Neural cell (in vitro differentiated cells): ENCODE measurements around the gene SH3TC2. TPM values are rescaled to one million over a fixed set of nuclear protein-coding genes. Genes with fewer than 3 reads are reported as not detected.

Experiments used
- H2AFZ ChIP-seq: fragments of 200-600, 300-800 bp; sonication (generic), shearing (Covaris generic); 2 replicates; pipeline ENCODE4 v1.6.0; 2014; ENCODE audit warnings: low read depth, mild to moderate bottlenecking, antibody characterized with exemption, low read length, moderate library complexity
- H3F3A ChIP-seq: fragments of 200-600 bp; shearing (Covaris generic); 2 replicates; pipeline ENCODE4 v1.6.1; 2016; ENCODE audit warnings: mild to moderate bottlenecking, moderate library complexity, mixed read lengths, antibody characterized with exemption, low read length; ENCODE audit not compliant: insufficient read depth, poor library complexity, severe bottlenecking
- H3K27ac ChIP-seq: fragments of 200-600, 300-800 bp; sonication (generic), shearing (Covaris generic); 2 replicates; pipeline ENCODE4 v1.5.1; 2014; ENCODE audit warnings: mild to moderate bottlenecking, low read length, moderate library complexity
- H3K27me3 ChIP-seq: fragments of 300-800, 200-600 bp; sonication (generic), shearing (Covaris generic); 2 replicates; pipeline ENCODE4 v1.6.0; 2014; ENCODE audit warnings: mild to moderate bottlenecking, low read depth, low read length, moderate library complexity; ENCODE audit not compliant: insufficient read depth
- H3K36me3 ChIP-seq: fragments of 300-800, 200-600 bp; sonication (generic), shearing (Covaris generic); 2 replicates; pipeline ENCODE4 v1.5.1; 2014; ENCODE audit warnings: mild to moderate bottlenecking, antibody characterized with exemption, low read length, moderate library complexity; ENCODE audit not compliant: insufficient read depth
- H3K4me2 ChIP-seq: fragments of 300-800, 200-600 bp; sonication (generic), shearing (Covaris generic); 2 replicates; pipeline ENCODE4 v1.6.0; 2014; ENCODE audit warnings: mild to moderate bottlenecking, low read length
- H3K4me3 ChIP-seq: fragments of 300-800, 200-600 bp; sonication (generic), shearing (Covaris generic); 2 replicates; pipeline ENCODE4 v1.5.1; 2014; ENCODE audit warnings: mild to moderate bottlenecking, low read length, moderate library complexity
- H3K79me2 ChIP-seq: fragments of 200-600 bp; shearing (Covaris generic); replicated peaks from 2 replicates; pipeline ENCODE4 v1.6.0; 2014; ENCODE audit warnings: mild to moderate bottlenecking, low read length, moderate library complexity; ENCODE audit not compliant: insufficient read depth
- H3K9ac ChIP-seq: fragments of 300-800, 200-600 bp; sonication (generic), shearing (Covaris generic); 2 replicates; pipeline ENCODE4 v1.6.1; 2016; ENCODE audit warnings: mild to moderate bottlenecking, low read length, mixed read lengths
- H3K9me2 ChIP-seq: fragments of 200-600 bp; shearing (Covaris generic); 2 replicates; pipeline ENCODE4 v1.6.1; 2016; ENCODE audit warnings: mild to moderate bottlenecking, low read length, mixed read lengths; ENCODE audit not compliant: insufficient read depth
- H3K9me3 ChIP-seq: fragments of 200-600, 300-800 bp; sonication (generic), shearing (Covaris generic); 2 replicates; pipeline ENCODE4 v1.6.1; 2016; ENCODE audit warnings: mild to moderate bottlenecking, mixed run types, low read length, moderate library complexity, mixed read lengths
- H4K20me1 ChIP-seq: fragments of 200-600 bp; shearing (Covaris generic); 2 replicates; pipeline ENCODE4 v1.6.1; 2016; ENCODE audit warnings: mild to moderate bottlenecking, mixed run types; ENCODE audit not compliant: insufficient read depth
- EP300 ChIP-seq: fragments of 450-650 bp; conservative IDR thresholded peaks from 2 replicates; pipeline ENCODE4 v1.6.1; 2014; ENCODE audit warnings: antibody characterized with exemption, mild to moderate bottlenecking, moderate library complexity; ENCODE audit not compliant: poor library complexity, severe bottlenecking
- EZH2 ChIP-seq: fragments of 200-600, 300-800 bp; shearing (Covaris generic), sonication (generic); IDR thresholded peaks from 2 replicates; pipeline ENCODE4 v1.6.1; 2014; ENCODE audit warnings: antibody characterized with exemption, low read length, borderline replicate concordance, mild to moderate bottlenecking; ENCODE audit not compliant: insufficient read depth, poor library complexity, severe bottlenecking
- MXI1 ChIP-seq: fragments of 450-650 bp; conservative IDR thresholded peaks from 2 replicates; pipeline ENCODE4 v1.6.1; 2014; ENCODE audit warnings: antibody characterized with exemption, mild to moderate bottlenecking; ENCODE audit not compliant: poor library complexity, severe bottlenecking
- POLR2AphosphoS5 ChIP-seq: IDR thresholded peaks from 2 replicates; pipeline ENCODE4 v1.6.1; 2012
- RAD21 ChIP-seq: fragments of 450-650 bp; conservative IDR thresholded peaks from 2 replicates; pipeline ENCODE4 v1.6.1; 2014; ENCODE audit warnings: antibody characterized with exemption, mild to moderate bottlenecking, moderate library complexity
- SMC3 ChIP-seq: fragments of 450-650 bp; conservative IDR thresholded peaks from 2 replicates; pipeline ENCODE4 v1.6.1; 2014; ENCODE audit warnings: antibody characterized with exemption, mild to moderate bottlenecking, moderate library complexity; ENCODE audit not compliant: poor library complexity
- TAF1 ChIP-seq: IDR thresholded peaks from 2 replicates; pipeline ENCODE4 v1.6.1; 2012; ENCODE audit warnings: low read depth
- polyA plus RNA-seq: library from polyadenylated mRNA; depleted of rRNA; stranded (reverse); fragments of >200 nt; gene quantifications from 2 replicates; pipeline ENCODE4 v1.2.3, GENCODE V29; 2014
- TF ChIP-seq, protein P1 (sequence below): IDR thresholded peaks from 2 replicates; pipeline ENCODE4 v1.6.1; 2012; ENCODE audit warnings: borderline replicate concordance
- TF ChIP-seq, protein P2 (sequence below): fragments of 450-650 bp; IDR thresholded peaks from 2 replicates; pipeline ENCODE4 v1.5.1; 2014; ENCODE audit warnings: antibody characterized with exemption, mild to moderate bottlenecking, moderate library complexity; ENCODE audit not compliant: poor library complexity, severe bottlenecking

Gene SH3TC2
- polyA plus RNA-seq, 1 donor from 2014 or later: not detected

DNA sequence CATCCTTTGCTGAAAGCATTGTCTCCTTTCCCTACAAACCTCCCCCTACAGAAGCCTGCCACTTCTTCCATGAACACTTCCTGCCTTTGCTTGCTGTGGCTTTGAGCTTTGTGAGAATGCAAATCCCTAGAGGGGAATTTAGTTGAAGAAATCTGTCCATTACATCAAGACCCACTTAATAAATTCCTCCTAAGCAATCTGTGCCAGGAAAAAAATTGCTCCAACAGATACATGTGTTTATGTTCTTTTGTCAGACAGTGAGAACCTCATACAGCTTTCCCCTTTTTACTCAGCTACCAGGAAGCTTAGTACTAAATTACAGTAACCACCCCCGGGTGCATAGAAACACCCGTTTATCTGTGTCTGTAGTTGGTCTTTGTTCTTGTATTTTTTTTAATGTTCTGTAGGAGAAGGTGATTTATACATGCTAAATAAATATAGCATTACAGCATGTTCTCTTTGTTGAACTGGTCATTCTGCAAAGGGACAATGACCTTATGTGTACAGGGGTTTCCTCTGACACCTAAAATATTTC is 43.9 kb downstream of the SH3TC2 start:
- Histone ChIP-seq H2AFZ (no peak overlapping the region), H4K20me1 (no peaks in the 10 kb centered on the region), H3K36me3 (no peaks in the 10 kb centered on the region), H3F3A (no peaks in the 10 kb centered on the region), H3K4me3 (no peak overlapping the region), H3K9me2 (no peaks in the 10 kb centered on the region), H3K4me2 (no peak overlapping the region), H3K27ac (no peak overlapping the region), H3K27me3 (no peaks in the 10 kb centered on the region), H3K9ac (no peak overlapping the region), H3K79me2 (no peaks in the 10 kb centered on the region), H3K9me3 (no peaks in the 10 kb centered on the region)
- TF ChIP-seq EZH2 (no peak), POLR2AphosphoS5 (no peak), EP300 (no peak), MXI1 (no peak), SMC3 (no peak), TAF1 (no peak), RAD21 (no peak)
- TF ChIP-seq, protein P1, sequence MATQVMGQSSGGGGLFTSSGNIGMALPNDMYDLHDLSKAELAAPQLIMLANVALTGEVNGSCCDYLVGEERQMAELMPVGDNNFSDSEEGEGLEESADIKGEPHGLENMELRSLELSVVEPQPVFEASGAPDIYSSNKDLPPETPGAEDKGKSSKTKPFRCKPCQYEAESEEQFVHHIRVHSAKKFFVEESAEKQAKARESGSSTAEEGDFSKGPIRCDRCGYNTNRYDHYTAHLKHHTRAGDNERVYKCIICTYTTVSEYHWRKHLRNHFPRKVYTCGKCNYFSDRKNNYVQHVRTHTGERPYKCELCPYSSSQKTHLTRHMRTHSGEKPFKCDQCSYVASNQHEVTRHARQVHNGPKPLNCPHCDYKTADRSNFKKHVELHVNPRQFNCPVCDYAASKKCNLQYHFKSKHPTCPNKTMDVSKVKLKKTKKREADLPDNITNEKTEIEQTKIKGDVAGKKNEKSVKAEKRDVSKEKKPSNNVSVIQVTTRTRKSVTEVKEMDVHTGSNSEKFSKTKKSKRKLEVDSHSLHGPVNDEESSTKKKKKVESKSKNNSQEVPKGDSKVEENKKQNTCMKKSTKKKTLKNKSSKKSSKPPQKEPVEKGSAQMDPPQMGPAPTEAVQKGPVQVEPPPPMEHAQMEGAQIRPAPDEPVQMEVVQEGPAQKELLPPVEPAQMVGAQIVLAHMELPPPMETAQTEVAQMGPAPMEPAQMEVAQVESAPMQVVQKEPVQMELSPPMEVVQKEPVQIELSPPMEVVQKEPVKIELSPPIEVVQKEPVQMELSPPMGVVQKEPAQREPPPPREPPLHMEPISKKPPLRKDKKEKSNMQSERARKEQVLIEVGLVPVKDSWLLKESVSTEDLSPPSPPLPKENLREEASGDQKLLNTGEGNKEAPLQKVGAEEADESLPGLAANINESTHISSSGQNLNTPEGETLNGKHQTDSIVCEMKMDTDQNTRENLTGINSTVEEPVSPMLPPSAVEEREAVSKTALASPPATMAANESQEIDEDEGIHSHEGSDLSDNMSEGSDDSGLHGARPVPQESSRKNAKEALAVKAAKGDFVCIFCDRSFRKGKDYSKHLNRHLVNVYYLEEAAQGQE: no peak
- TF ChIP-seq, protein P2, sequence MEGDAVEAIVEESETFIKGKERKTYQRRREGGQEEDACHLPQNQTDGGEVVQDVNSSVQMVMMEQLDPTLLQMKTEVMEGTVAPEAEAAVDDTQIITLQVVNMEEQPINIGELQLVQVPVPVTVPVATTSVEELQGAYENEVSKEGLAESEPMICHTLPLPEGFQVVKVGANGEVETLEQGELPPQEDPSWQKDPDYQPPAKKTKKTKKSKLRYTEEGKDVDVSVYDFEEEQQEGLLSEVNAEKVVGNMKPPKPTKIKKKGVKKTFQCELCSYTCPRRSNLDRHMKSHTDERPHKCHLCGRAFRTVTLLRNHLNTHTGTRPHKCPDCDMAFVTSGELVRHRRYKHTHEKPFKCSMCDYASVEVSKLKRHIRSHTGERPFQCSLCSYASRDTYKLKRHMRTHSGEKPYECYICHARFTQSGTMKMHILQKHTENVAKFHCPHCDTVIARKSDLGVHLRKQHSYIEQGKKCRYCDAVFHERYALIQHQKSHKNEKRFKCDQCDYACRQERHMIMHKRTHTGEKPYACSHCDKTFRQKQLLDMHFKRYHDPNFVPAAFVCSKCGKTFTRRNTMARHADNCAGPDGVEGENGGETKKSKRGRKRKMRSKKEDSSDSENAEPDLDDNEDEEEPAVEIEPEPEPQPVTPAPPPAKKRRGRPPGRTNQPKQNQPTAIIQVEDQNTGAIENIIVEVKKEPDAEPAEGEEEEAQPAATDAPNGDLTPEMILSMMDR: no peak

DNA sequence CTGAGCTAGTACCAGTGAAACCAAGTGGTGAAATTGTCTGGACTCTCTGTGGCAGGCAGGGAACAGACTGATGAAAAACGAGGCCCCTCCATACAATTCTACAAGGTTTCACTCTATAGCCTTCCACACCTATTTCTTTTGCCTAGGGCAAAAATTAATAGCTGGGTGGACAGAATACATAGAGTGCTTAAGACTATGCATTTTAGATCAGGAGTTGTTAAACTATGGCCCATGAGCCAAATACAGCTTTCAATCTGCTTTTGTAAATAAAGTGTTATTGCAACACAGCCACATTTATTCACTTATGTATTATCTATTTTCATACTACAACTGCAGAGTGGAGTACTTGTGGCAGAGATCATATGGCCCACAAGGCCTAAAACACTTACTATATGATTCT is 45.2 kb downstream of the SH3TC2 start:
- no peaks in the 10 kb centered on the region for H3K9me2 ChIP-seq
- no peaks in the 10 kb centered on the region for H4K20me1 ChIP-seq
- no peaks in the 10 kb centered on the region for H3K27me3 ChIP-seq
- no peak overlapping the region for H3K4me3 ChIP-seq
- no peaks in the 10 kb centered on the region for H3K36me3 ChIP-seq
- TF ChIP-seq TAF1 (no peak), EP300 (no peak), EZH2 (no peak), SMC3 (no peak), RAD21 (no peak), POLR2AphosphoS5 (no peak), MXI1 (no peak)
- TF ChIP-seq, protein P2: no peak
- TF ChIP-seq, protein P1: no peak
- H2AFZ ChIP-seq: no peak overlapping the region
- no peak overlapping the region for H3K9ac ChIP-seq
- no peaks in the 10 kb centered on the region for H3K9me3 ChIP-seq
- no peaks in the 10 kb centered on the region for H3K79me2 ChIP-seq
- H3F3A ChIP-seq: no peaks in the 10 kb centered on the region
- no peak overlapping the region for H3K4me2 ChIP-seq
- no peak overlapping the region for H3K27ac ChIP-seq
